8988T (cell line): ENCODE data around the gene ZNF407.

Source experiments
- DNase-seq: peaks from one replicate; pipeline ENCODE4 v3.0.0; 2011

The ZNF407 gene

GRCh38 chr18:74836296-74837139 lies 238.8 kb downstream of the ZNF407 start:
- no peak for DNase-seq

- DNase-seq = no peak
These were observed 243.0 kb downstream of the ZNF407 start for GRCh38 chr18:74840492-74841167.

- DNase-seq = no peak
These were observed 243.6 kb downstream of the ZNF407 start for GRCh38 chr18:74841248-74841647.

- no peak for DNase-seq
These were observed 251.6 kb downstream of the ZNF407 start for GRCh38 chr18:74849301-74849700.

- no peak for DNase-seq
These were observed 258.8 kb downstream of the ZNF407 start for GRCh38 chr18:74856434-74856833.

- no peak for DNase-seq
These were observed 259.3 kb downstream of the ZNF407 start for GRCh38 chr18:74856928-74857327.

- DNase-seq = no peak
These were observed 260.2 kb downstream of the ZNF407 start for GRCh38 chr18:74857901-74858300.

GRCh38 chr18:74861154-74861553 lies 263.5 kb downstream of the ZNF407 start:
- DNase-seq = no peak

- DNase-seq = no peak
These were observed 264.4 kb downstream of the ZNF407 start for GRCh38 chr18:74862094-74862493.

- DNase-seq = no peak
These were observed 268.9 kb downstream of the ZNF407 start for GRCh38 chr18:74866577-74866976.

GRCh38 chr18:74868461-74868860 lies 270.8 kb downstream of the ZNF407 start:
- DNase-seq = no peak

GRCh38 chr18:74869904-74870863 lies 272.5 kb downstream of the ZNF407 start:
- DNase-seq = no peak

GRCh38 chr18:74870950-74871349 lies 273.3 kb downstream of the ZNF407 start:
- DNase-seq = no peak

GRCh38 chr18:74873629-74874028 lies 276.0 kb downstream of the ZNF407 start:
- no peak for DNase-seq

- DNase-seq = no peak
These were observed 276.7 kb downstream of the ZNF407 start for GRCh38 chr18:74874351-74874750.

GRCh38 chr18:74876630-74877243 lies 279.1 kb downstream of the ZNF407 start:
- no peak for DNase-seq

GRCh38 chr18:74878267-74878666 lies 280.6 kb downstream of the ZNF407 start:
- DNase-seq = no peak

- DNase-seq = no peak
These were observed 283.1 kb downstream of the ZNF407 start for GRCh38 chr18:74880706-74881278.

GRCh38 chr18:74892066-74892627 lies 294.5 kb downstream of the ZNF407 start:
- DNase-seq = no peak

- no peak for DNase-seq
These were observed 298.0 kb downstream of the ZNF407 start for GRCh38 chr18:74895686-74896085.

- no peak for DNase-seq
These were observed 298.8 kb downstream of the ZNF407 start for GRCh38 chr18:74896390-74896991.
